Measurements from ENCODE around the gene LETM1.

Gene LETM1

DNA sequence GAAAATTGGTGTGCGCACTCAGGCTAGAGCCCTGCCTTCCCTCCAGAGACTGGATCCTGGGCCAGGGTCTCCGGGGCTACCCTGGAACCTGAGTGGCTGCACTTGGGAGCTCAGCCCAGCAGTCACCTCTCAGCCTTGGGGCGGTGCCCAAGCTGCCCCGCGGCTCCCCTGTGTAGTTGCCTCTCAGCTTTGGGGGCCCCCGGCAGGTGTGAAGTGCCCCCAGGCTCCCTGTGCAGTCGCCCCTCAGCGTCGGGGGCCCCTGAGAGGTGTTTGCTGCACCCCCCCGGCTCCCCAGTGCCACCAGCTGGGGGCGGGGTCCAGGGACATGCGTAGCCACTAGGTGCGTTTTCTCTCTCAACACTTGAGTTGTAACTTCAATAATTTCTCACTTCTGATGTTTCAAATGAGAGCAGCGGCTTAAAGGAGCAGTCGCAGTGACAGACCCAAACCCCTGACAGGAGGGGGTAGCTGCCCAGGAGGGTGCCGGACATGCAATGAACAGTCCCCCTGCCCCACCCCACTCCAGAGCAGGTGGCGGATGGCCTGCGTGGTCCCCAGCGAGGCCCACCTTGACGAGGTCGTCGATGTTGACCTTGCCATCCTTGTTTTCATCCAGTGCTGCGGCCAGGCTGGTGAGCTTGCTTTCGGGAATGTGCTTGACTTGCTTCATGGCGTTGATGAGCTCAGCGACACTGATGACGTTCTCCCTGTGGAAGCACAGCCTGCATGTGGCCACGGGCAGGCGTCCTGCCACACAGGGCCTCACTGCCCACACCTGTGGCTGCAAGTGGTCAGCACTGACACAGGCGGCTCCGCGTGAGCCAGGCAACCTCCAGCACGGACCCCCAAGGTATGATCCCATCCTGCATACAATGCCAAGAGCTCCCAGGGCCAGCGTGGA lies 40.6 kb downstream of the LETM1 start:
- intact Hi-C loops (cut with DNase I): no loop called here
- no peak for DNase-seq

GRCh38 chr4:1814453-1814852 lies 41.5 kb downstream of the LETM1 start:
- intact Hi-C loops (cut with DNase I): loop anchor here (5.0 kb wide), 1 partner anchor 67 kb away; no protein-coding TSS in a partner anchor
- no peak for DNase-seq

GRCh38 chr4:1813915-1814314 lies 42.0 kb downstream of the LETM1 start:
- intact Hi-C loops (cut with DNase I): loop anchor here (5.0 kb wide), 1 partner anchor 67 kb away; no protein-coding TSS in a partner anchor
- no peak for DNase-seq

GRCh38 chr4:1813231-1813630 lies 42.7 kb downstream of the LETM1 start:
- no peak for DNase-seq
- intact Hi-C loops (cut with DNase I): loop anchor here (5.0 kb wide), 1 partner anchor 66 kb away; no protein-coding TSS in a partner anchor

- intact Hi-C loops (cut with DNase I): loop anchor here (5.0 kb wide), 1 partner anchor 65 kb away; no protein-coding TSS in a partner anchor
- no peak for DNase-seq
Measured at GRCh38 chr4:1812720-1813119, 43.2 kb downstream of the LETM1 start.

- intact Hi-C loops (cut with DNase I): loop anchor here (5.0 kb wide), 1 partner anchor 63 kb away; no protein-coding TSS in a partner anchor
- no peak for DNase-seq
Measured at GRCh38 chr4:1810765-1811164, 45.2 kb downstream of the LETM1 start.

GRCh38 chr4:1809754-1810502 lies 46.0 kb downstream of the LETM1 start:
- intact Hi-C loops (cut with DNase I): loop anchor here (5.0 kb wide), 1 partner anchor 63 kb away; no protein-coding TSS in a partner anchor

DNA sequence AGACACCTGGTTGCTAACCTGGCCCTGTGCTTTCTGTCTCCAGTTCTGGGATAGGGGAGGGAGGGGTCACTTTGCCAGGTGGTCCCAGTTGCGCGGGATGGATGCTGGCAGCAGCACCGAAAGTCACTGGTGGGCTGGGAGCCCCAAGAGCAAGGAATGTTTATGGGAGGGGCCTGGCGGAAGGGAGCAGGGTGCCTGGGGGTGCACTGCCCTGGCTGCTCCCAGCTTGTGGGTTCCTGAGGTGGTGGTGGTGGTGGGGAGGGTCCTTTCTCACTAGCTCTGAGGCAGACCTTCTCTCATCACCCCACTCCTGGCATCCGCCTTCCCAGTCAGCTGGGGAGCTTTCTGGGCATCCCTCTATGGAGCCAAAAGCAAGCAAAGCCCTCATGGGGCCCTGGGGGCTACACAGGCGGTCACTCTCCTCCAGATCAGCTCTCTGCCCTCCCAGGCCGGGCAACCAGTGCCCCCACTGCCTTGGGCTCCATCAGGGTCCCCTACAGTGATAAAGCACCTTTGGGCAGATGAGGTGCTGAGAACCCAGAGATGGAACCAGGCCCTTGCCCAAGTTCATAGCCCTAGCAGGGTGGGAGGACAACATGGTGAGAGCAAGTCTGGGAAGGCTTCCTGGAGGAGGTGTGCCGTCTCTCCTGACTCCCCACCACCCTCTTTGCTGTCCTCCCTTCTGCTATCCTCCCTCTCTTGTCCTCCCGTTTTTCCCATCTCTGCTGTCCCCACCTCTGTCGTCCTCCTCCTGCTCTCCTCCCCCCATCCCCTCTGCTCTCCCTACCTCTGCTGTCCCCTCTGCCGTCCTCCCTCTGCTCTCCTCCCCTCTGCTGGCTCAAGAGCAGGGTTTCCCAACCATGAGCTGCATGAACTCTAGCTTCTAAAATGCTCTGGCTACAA lies 46.9 kb downstream of the LETM1 start:
- intact Hi-C loops (cut with DNase I): no loop called here

More at GRCh38 chr4:1809754-1810502, 46.0 kb downstream of the LETM1 start:
- DNase-seq: peak in 41 of 42 donors; percentile 59 to 90 (median 78)

GRCh38 chr4:1808396-1808795 lies 47.6 kb downstream of the LETM1 start:
- intact Hi-C loops (cut with DNase I): no loop called here
- DNase-seq: no peak

More for the DNA sequence above, 46.9 kb downstream of the LETM1 start:
- no peak for DNase-seq

DNA sequence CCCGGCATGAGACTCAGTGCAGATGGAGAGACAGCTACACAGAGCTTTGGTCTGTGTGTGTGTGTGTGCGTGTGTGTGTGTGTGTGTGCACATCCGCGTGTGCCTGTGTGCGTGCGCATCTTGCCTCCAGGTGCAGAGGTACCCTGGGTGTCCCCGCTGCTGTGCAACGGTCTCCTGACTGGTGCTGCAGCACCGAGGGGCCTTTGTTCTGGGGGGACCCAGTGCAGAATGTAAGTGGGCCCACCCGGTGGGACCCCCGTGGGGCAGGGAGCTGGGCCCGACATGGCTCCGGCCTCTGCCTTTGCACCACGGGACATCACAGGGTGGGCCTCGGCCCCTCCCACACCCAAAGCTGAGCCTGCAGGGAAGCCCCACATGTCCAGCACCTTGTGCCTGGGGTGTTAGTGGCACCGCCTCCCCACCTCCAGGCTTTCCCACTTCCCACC lies 48.6 kb downstream of the LETM1 start:
- intact Hi-C loops (cut with DNase I): no loop called here
- DNase-seq: no peak

DNA sequence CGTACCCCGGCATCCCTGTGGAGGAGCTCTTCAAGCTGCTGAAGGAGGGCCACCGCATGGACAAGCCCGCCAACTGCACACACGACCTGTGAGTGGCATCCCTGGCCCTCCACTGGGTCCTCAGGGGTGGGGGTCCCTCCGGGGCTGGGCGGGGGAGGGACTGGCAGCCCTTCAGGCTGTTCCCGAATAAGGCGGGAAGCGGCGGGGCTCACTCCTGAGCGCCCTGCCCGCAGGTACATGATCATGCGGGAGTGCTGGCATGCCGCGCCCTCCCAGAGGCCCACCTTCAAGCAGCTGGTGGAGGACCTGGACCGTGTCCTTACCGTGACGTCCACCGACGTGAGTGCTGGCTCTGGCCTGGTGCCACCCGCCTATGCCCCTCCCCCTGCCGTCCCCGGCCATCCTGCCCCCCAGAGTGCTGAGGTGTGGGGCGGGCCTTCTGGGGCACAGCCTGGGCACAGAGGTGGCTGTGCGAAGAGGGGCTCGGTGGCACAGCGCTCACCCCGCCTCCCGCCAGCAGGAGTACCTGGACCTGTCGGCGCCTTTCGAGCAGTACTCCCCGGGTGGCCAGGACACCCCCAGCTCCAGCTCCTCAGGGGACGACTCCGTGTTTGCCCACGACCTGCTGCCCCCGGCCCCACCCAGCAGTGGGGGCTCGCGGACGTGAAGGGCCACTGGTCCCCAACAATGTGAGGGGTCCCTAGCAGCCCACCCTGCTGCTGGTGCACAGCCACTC lies 49.2 kb downstream of the LETM1 start:
- intact Hi-C loops (cut with DNase I): no loop called here
- DNase-seq: no peak

GRCh38 chr4:1806223-1806564 lies 49.8 kb downstream of the LETM1 start:
- no peak for DNase-seq
- intact Hi-C loops (cut with DNase I): no loop called here

DNA sequence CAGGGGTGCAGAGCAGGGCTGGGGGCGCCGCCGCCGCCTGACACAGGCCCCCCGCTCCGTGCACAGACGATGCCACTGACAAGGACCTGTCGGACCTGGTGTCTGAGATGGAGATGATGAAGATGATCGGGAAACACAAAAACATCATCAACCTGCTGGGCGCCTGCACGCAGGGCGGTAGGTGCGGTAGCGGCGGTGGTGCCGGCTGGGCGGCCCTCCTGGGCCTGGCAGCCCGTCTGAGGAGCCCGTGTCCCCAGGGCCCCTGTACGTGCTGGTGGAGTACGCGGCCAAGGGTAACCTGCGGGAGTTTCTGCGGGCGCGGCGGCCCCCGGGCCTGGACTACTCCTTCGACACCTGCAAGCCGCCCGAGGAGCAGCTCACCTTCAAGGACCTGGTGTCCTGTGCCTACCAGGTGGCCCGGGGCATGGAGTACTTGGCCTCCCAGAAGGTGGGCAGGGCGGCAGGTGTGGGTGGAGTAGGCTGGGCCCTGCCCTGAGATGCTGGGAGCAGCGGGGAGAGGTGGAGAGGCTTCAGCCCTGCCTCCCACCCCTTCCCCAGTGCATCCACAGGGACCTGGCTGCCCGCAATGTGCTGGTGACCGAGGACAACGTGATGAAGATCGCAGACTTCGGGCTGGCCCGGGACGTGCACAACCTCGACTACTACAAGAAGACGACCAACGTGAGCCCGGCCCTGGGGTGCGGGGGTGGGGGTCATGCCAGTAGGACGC lies 50.3 kb downstream of the LETM1 start:
- DNase-seq: no peak

GRCh38 chr4:1804638-1805492 lies 51.1 kb downstream of the LETM1 start:
- intact Hi-C loops (cut with DNase I): no loop called here
- no peak for DNase-seq

More for the DNA sequence above, 50.3 kb downstream of the LETM1 start:
- intact Hi-C loops (cut with DNase I): no loop called here

DNA sequence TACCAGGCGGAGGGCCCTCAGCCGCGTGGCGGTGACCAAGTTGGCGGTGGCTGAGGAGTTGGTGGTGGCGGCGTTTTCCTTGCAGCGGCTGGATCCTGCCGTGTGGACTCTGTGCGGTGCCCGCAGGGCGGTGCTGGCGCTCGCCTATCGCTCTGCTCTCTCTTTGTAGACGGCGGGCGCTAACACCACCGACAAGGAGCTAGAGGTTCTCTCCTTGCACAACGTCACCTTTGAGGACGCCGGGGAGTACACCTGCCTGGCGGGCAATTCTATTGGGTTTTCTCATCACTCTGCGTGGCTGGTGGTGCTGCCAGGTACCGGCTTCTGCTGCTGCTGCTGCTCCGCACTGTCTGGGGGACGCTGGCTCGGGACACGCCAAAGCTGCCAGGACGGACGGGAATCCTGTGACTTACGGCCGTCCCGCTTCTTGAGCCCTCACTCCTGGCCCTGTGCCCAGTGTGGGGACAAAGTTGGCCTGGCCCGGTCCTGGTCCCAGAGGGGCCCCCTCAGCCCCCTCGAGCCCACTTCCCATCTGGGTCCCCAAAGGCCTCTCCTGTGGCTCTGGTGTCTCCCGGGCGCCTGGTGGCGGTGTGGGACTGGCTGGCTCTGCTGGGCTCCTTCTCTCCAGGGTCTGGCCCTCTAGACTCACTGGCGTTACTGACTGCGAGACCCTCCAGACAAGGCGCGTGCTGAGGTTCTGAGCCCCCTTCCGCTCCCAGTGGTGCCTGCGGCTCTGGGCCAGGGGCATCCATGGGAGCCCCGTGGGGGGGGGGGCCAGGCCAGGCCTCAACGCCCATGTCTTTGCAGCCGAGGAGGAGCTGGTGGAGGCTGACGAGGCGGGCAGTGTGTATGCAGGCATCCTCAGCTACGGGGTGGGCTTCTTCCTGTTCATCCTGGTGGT lies 52.2 kb downstream of the LETM1 start:
- intact Hi-C loops (cut with DNase I): no loop called here
- DNase-seq: no peak
